B cell (primary cell): ENCODE measurements around the gene KDF1. TPM values are rescaled to one million over a fixed set of nuclear protein-coding genes. Genes with fewer than 3 reads are reported as not detected.

ENCODE experiments used
- ATAC-seq: fragments of 200-7000 bp; cut with Tn5 transposase; one replicate; pipeline ENCODE4 v1.10.0; 2021; ENCODE audit warnings: low read depth, mild to moderate bottlenecking, moderate number of reproducible peaks, moderate library complexity
- CTCF ChIA-PET: fragments of 350-600 bp; sonication (Branson Sonifier 250); formaldehyde crosslinking; loops from one replicate; lab custom pipeline; 2021; ENCODE audit warnings: antibody characterized with exemption, inconsistent platforms; lab: Charles Lee
- POLR2A ChIA-PET: fragments of 350-600 bp; sonication (Branson Sonifier 250); formaldehyde crosslinking; loops from one replicate; lab custom pipeline; 2021; ENCODE audit warnings: antibody characterized with exemption; lab: Charles Lee
- DNase-seq: peaks from one replicate; pipeline ENCODE4 v3.0.0; 2013
- H2AFZ ChIP-seq: 2 replicates; pipeline ENCODE4 v1.6.1; 2012; ENCODE audit warnings: mild to moderate bottlenecking, low read depth, low read length; ENCODE audit not compliant: insufficient read depth, poor library complexity, severe bottlenecking
- H3K27ac ChIP-seq, 2 donors: 1 replicate in 1 of 2; 2 replicates in 1 of 2; pipeline ENCODE4 v1.5.1; 2012 to 2013; ENCODE audit warnings: low read length in 2 of 2, mild to moderate bottlenecking in 2 of 2, moderate library complexity in 1 of 2
- H3K27me3 ChIP-seq, 4 experiments: fragments of 200-600 bp in 1 of 4; sonication (generic) in 1 of 4; replicated peaks in 1 of 4; 1 replicate in 2 of 4; 2 replicates in 2 of 4; pipeline versions ENCODE4 v1.6.1 to v1.7.0; 2013 to 2016; ENCODE audit warnings: low read length in 3 of 4, mild to moderate bottlenecking in 2 of 4, mixed read lengths in 1 of 4, moderate library complexity in 1 of 4; ENCODE audit not compliant: insufficient read depth in 4 of 4, control insufficient read depth in 3 of 4; ENCODE audit errors: control extremely low read depth in 1 of 4
- H3K36me3 ChIP-seq, 2 experiments: replicated peaks in 1 of 2; 1 replicate in 1 of 2; 2 replicates in 1 of 2; pipeline versions ENCODE4 v1.6.1 to v1.7.1; 2013; ENCODE audit warnings: low read length in 1 of 2; ENCODE audit not compliant: insufficient read depth in 2 of 2, control insufficient read depth in 1 of 2; ENCODE audit errors: control extremely low read depth in 1 of 2, extremely low read depth in 1 of 2
- H3K4me1 ChIP-seq, 2 donors: fragments of 200-600 bp in 1 of 2; sonication (generic) in 1 of 2; 1 replicate in 1 of 2; 2 replicates in 1 of 2; pipeline versions ENCODE4 v1.5.1 to v1.6.1; 2013 to 2017; ENCODE audit warnings: low read length in 2 of 2; ENCODE audit not compliant: control insufficient read depth in 2 of 2, insufficient read depth in 2 of 2
- H3K4me2 ChIP-seq: replicated peaks from 2 replicates; pipeline ENCODE3; 2012; ENCODE audit warnings: mild to moderate bottlenecking, low read depth, low read length; ENCODE audit not compliant: poor library complexity, severe bottlenecking
- H3K4me3 ChIP-seq, 5 experiments: fragments of 200-600 bp in 1 of 5; sonication (generic) in 1 of 5; 1 replicate in 3 of 5; 2 replicates in 2 of 5; pipeline versions ENCODE4 v1.5.1 to v1.7.0; 2011 to 2016; ENCODE audit warnings: low read length in 4 of 5, mild to moderate bottlenecking in 4 of 5, low read depth in 2 of 5, control low read depth in 1 of 5, moderate library complexity in 1 of 5; ENCODE audit not compliant: insufficient read depth in 1 of 5; ENCODE audit errors: control extremely low read depth in 1 of 5, extremely low read depth in 1 of 5
- H3K79me2 ChIP-seq: fragments of 200-600 bp; sonication (generic); one replicate; pipeline ENCODE4 v1.6.0; 2016; ENCODE audit warnings: low read length; ENCODE audit not compliant: control insufficient read depth, insufficient read depth
- H3K9ac ChIP-seq: fragments of 200-600 bp; sonication (generic); 2 replicates; pipeline ENCODE4 v1.6.1; 2017; ENCODE audit warnings: mild to moderate bottlenecking, low read length, moderate library complexity
- H3K9me3 ChIP-seq, 3 donors: one replicate each; pipeline versions ENCODE4 v1.6.1 to v1.7.1; 2013; ENCODE audit warnings: low read length in 2 of 3; ENCODE audit not compliant: control insufficient read depth in 2 of 3, insufficient read depth in 1 of 3; ENCODE audit errors: control extremely low read depth in 1 of 3
- H4K20me1 ChIP-seq: 2 replicates; pipeline ENCODE4 v1.6.0; 2012; ENCODE audit warnings: mild to moderate bottlenecking, low read length; ENCODE audit not compliant: insufficient read depth, control insufficient read depth, poor library complexity, severe bottlenecking
- H3K27ac Mint-ChIP-seq: one replicate; pipeline ENCODE4 v1.8.0; 2021; ENCODE audit warnings: mixed read lengths
- H3K27me3 Mint-ChIP-seq: one replicate; pipeline ENCODE4 v1.8.0; 2021; ENCODE audit warnings: mixed read lengths
- H3K4me1 Mint-ChIP-seq: one replicate; pipeline ENCODE4 v1.8.0; 2021; ENCODE audit warnings: mixed read lengths
- H3K4me3 Mint-ChIP-seq: one replicate; pipeline ENCODE4 v1.8.0; 2021; ENCODE audit warnings: mixed read lengths
- H3K9me3 Mint-ChIP-seq: one replicate; pipeline ENCODE4 v1.8.0; 2022; ENCODE audit warnings: mixed read lengths; ENCODE audit not compliant: insufficient read depth
- EZH2 ChIP-seq: IDR thresholded peaks from 2 replicates; pipeline ENCODE4 v1.6.1; 2012; ENCODE audit warnings: borderline replicate concordance, low read depth, mild to moderate bottlenecking, moderate library complexity, low read length; ENCODE audit not compliant: insufficient read depth, poor library complexity, severe bottlenecking
- WGBS: methylation state at CpG from one replicate; pipeline ENCODE4 v1.1.5; 2013; ENCODE audit warnings: missing lambda C conversion rate; ENCODE audit not compliant: insufficient coverage; 5-methylcytosine and 5-hydroxymethylcytosine counted together
- intact Hi-C: fragments of 100-400 bp; cut with micrococcal nuclease; formaldehyde crosslinking; loops from one replicate; pipeline ENCODE4 v1.10.0; 2022
- polyA plus RNA-seq: library from polyadenylated mRNA; depleted of rRNA; stranded (reverse); fragments of >200 nt; gene quantifications from 2 replicates; pipeline ENCODE4 v1.2.3, GENCODE V29; 2012
- total RNA-seq, 2 donors: library from RNA; stranded (reverse); fragments of 120-200 nt in 1 of 2; gene quantifications; 1 replicate in 1 of 2; 2 replicates in 1 of 2; pipeline versions ENCODE4 v1.2.3 to v1.2.4, GENCODE V29; 2013 to 2022
- TF ChIP-seq, protein P1 (sequence below): fragments of 200-600 bp; IDR thresholded peaks from one replicate; pipeline ENCODE4 v1.8.0; 2022; ENCODE audit warnings: antibody characterized with exemption, mild to moderate bottlenecking

KDF1 gene
- total and polyA plus RNA-seq, 2 donors (not counting 1 experiment from before 2014, with no cell fraction given) = 0.74 to 2.6 TPM

GRCh38 chr1:26945138-26945537 is 15.1 kb downstream of the KDF1 start:
- peaks cover 7 to 44% of the 10 kb centered on the region in 2 experiments for H3K36me3 ChIP-seq
- POLR2A ChIA-PET = no interaction called here
- no peak overlapping the region for H3K27ac Mint-ChIP-seq

GRCh38 chr1:26942656-26943055 is 17.6 kb downstream of the KDF1 start:
- Mint-ChIP-seq H3K4me1 (peaks cover 2% of the 10 kb centered on the region), H3K27ac (no peak overlapping the region), H3K27me3 (no peaks in the 10 kb centered on the region), H3K4me3 (no peak overlapping the region), H3K9me3 (no peaks in the 10 kb centered on the region)
- Histone ChIP-seq H3K4me2 (no peak overlapping the region), H4K20me1 (peaks cover 29% of the 10 kb centered on the region), H3K36me3 (peaks cover 7 to 59% of the 10 kb centered on the region in 2 experiments), H3K79me2 (peaks cover 25% of the 10 kb centered on the region), H3K4me1 (no peaks in the 10 kb centered on the region), H2AFZ (no peak overlapping the region), H3K9ac (no peak overlapping the region), H3K9me3 (no peaks in the 10 kb centered on the region), H3K4me3 (no peak overlapping the region), H3K27me3 (no peaks in the 10 kb centered on the region), H3K27ac (no peak overlapping the region)
- ChIA-PET CTCF (no interaction called here), POLR2A (no interaction called here)
- ATAC-seq = no peak
- intact Hi-C loops = no loop called here
- DNase-seq = no peak
- TF ChIP-seq EZH2 = no peak
- TF ChIP-seq, protein P1, sequence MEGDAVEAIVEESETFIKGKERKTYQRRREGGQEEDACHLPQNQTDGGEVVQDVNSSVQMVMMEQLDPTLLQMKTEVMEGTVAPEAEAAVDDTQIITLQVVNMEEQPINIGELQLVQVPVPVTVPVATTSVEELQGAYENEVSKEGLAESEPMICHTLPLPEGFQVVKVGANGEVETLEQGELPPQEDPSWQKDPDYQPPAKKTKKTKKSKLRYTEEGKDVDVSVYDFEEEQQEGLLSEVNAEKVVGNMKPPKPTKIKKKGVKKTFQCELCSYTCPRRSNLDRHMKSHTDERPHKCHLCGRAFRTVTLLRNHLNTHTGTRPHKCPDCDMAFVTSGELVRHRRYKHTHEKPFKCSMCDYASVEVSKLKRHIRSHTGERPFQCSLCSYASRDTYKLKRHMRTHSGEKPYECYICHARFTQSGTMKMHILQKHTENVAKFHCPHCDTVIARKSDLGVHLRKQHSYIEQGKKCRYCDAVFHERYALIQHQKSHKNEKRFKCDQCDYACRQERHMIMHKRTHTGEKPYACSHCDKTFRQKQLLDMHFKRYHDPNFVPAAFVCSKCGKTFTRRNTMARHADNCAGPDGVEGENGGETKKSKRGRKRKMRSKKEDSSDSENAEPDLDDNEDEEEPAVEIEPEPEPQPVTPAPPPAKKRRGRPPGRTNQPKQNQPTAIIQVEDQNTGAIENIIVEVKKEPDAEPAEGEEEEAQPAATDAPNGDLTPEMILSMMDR = no peak
- WGBS = 98% methylated on average over 11 of the region's 12 CpGs

More at GRCh38 chr1:26945138-26945537, 15.1 kb downstream of the KDF1 start:
- Histone ChIP-seq H3K79me2 (peaks cover 2% of the 10 kb centered on the region), H3K4me2 (no peak overlapping the region), H3K4me1 (no peaks in the 10 kb centered on the region), H2AFZ (no peak overlapping the region), H3K9ac (no peak overlapping the region), H3K27ac (no peak overlapping the region), H4K20me1 (peaks cover 5% of the 10 kb centered on the region), H3K27me3 (no peaks in the 10 kb centered on the region), H3K9me3 (no peaks in the 10 kb centered on the region), H3K4me3 (no peak overlapping the region)
- H3K9me3 Mint-ChIP-seq = no peaks in the 10 kb centered on the region
- DNase-seq (no peak), ATAC-seq (no peak)
- H3K4me3 Mint-ChIP-seq = no peak overlapping the region
- TF ChIP-seq EZH2 = no peak
- intact Hi-C loops = no loop called here
- no peaks in the 10 kb centered on the region for H3K27me3 Mint-ChIP-seq
- CTCF ChIA-PET = no interaction called here
- no peaks in the 10 kb centered on the region for H3K4me1 Mint-ChIP-seq
- WGBS = 89% methylated on average over 1 of the region's 2 CpGs
